ENCODE results near the gene DOHH. TPM values are rescaled to one million over a fixed set of nuclear protein-coding genes. Genes with fewer than 3 reads are reported as not detected.

DOHH gene
- total and polyA plus RNA-seq, 2 experiments from 2014 or later, result 19.0 to 34.7 TPM

DNA sequence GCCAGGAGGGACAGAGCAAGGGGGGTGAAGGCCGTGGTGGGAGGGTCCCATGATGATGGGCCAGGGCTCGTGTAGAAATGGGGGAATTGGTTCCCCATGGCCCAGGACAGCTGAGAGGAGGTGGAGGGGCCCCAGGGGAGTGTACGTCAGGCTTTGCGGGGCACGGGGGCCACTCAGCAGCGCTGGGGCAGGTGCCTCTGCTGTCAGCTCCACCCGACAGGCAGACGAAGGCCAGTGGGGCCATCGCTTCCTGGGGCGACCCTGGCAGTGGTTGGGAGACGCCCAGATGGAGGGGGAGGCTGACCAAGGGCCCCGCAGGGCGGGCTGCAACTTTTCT, 36.6 kb upstream of the DOHH start (continued):
- TF ChIP-seq ZNF331 (CRISPR knock-in tag; IDR thresholded peaks at IDR 0.05; ENCODE audit: low read depth), result no peak
- TF ChIP-seq ZNF114 (CRISPR knock-in tag; IDR thresholded peaks at IDR 0.05), result no peak
- TF ChIP-seq EZH2 (IDR thresholded peaks at IDR 0.05; ENCODE audit: low read depth, unreplicated experiment), result no peak
- TF ChIP-seq, protein P1, sequence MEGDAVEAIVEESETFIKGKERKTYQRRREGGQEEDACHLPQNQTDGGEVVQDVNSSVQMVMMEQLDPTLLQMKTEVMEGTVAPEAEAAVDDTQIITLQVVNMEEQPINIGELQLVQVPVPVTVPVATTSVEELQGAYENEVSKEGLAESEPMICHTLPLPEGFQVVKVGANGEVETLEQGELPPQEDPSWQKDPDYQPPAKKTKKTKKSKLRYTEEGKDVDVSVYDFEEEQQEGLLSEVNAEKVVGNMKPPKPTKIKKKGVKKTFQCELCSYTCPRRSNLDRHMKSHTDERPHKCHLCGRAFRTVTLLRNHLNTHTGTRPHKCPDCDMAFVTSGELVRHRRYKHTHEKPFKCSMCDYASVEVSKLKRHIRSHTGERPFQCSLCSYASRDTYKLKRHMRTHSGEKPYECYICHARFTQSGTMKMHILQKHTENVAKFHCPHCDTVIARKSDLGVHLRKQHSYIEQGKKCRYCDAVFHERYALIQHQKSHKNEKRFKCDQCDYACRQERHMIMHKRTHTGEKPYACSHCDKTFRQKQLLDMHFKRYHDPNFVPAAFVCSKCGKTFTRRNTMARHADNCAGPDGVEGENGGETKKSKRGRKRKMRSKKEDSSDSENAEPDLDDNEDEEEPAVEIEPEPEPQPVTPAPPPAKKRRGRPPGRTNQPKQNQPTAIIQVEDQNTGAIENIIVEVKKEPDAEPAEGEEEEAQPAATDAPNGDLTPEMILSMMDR (conservative IDR thresholded peaks at IDR 0.05; ENCODE audit: low read depth in 2 of 2), result no peak
- no peak for TF ChIP-seq STAT1 (IDR thresholded peaks at IDR 0.05; ENCODE audit: unreplicated experiment)
- no peak for TF ChIP-seq CREB1 (CRISPR knock-in tag; IDR thresholded peaks at IDR 0.05; ENCODE audit: low read depth)

DNA sequence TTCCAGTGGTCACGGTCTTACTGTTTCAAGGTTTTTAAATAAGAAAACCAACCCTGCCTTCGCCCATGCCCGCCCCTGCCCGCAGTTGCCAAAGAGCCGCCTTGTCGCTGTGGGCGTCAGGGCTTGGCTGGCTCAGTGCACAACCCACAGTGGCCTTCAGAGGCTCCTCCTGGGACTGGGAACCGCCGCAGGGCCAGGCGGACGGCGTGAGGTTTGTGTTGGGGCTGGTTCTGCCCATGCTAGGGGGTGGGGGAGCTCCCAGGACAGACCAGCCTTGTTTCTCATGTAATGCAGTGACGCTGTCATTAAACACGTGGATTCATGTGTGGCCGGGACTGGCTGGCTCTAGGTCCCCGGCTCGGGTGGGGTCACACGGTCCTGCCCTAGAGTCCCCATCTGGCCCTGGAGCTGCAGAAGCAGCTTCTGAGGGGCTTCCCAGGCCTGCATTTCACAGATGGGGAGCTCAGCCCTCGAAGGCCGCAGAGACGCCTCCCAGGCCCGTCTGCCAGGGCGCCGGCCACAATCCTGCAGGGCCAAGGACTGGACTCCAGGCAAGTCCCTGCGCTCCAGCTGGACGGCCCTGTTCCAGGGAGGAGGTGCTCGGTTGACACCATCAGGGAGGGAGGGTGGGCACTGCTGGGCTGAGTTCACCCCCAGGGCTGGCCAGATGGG, 36.1 kb upstream of the DOHH start:
- ATAC-seq, result no peak
- Histone ChIP-seq H3K79me2 (replicated peaks; ENCODE audit: insufficient read depth) (no peaks in the 10 kb centered on the region), H3K4me3 (no peak overlapping the region), H4K20me1 (replicated peaks; ENCODE audit: insufficient read depth) (no peaks in the 10 kb centered on the region; the same call in 1 of the 2 replicates), H2AFZ (no peak overlapping the region), H3K27me3 (ENCODE audit: insufficient read depth) (no peaks in the 10 kb centered on the region), H3F3A (replicated peaks; ENCODE audit: low read depth) (peaks cover 7% of the 10 kb centered on the region; the same call in 1 of the 2 replicates), H3K4me2 (no peak overlapping the region), H3K4me1 (ENCODE audit: insufficient read depth) (no peaks in the 10 kb centered on the region), H3K27ac (ENCODE audit: low read depth) (no peak overlapping the region), H3K9me2 (ENCODE audit: insufficient read depth) (no peaks in the 10 kb centered on the region), H3K36me3 (ENCODE audit: insufficient read depth) (no peaks in the 10 kb centered on the region)
- H3K4me1 Mint-ChIP-seq, result peaks cover 10% of the 10 kb centered on the region; the same call in 2 of the 3 replicates
- peaks cover 31% of the 10 kb centered on the region for H3K36me3 Mint-ChIP-seq (ENCODE audit: low read depth)
- peaks cover 21% of the 10 kb centered on the region for H3K27me3 Mint-ChIP-seq (ENCODE audit: insufficient read depth, low read depth, poor library complexity)
- H3K9me3 Mint-ChIP-seq, result 0 out of 3 replicates have a peak, but pooled peaks cover 3% of the 10 kb centered on the region
- no peak for DNase-seq (ENCODE audit: low spot score)
- H3K4me3 Mint-ChIP-seq, result no peak overlapping the region
- TF ChIP-seq, protein P2, sequence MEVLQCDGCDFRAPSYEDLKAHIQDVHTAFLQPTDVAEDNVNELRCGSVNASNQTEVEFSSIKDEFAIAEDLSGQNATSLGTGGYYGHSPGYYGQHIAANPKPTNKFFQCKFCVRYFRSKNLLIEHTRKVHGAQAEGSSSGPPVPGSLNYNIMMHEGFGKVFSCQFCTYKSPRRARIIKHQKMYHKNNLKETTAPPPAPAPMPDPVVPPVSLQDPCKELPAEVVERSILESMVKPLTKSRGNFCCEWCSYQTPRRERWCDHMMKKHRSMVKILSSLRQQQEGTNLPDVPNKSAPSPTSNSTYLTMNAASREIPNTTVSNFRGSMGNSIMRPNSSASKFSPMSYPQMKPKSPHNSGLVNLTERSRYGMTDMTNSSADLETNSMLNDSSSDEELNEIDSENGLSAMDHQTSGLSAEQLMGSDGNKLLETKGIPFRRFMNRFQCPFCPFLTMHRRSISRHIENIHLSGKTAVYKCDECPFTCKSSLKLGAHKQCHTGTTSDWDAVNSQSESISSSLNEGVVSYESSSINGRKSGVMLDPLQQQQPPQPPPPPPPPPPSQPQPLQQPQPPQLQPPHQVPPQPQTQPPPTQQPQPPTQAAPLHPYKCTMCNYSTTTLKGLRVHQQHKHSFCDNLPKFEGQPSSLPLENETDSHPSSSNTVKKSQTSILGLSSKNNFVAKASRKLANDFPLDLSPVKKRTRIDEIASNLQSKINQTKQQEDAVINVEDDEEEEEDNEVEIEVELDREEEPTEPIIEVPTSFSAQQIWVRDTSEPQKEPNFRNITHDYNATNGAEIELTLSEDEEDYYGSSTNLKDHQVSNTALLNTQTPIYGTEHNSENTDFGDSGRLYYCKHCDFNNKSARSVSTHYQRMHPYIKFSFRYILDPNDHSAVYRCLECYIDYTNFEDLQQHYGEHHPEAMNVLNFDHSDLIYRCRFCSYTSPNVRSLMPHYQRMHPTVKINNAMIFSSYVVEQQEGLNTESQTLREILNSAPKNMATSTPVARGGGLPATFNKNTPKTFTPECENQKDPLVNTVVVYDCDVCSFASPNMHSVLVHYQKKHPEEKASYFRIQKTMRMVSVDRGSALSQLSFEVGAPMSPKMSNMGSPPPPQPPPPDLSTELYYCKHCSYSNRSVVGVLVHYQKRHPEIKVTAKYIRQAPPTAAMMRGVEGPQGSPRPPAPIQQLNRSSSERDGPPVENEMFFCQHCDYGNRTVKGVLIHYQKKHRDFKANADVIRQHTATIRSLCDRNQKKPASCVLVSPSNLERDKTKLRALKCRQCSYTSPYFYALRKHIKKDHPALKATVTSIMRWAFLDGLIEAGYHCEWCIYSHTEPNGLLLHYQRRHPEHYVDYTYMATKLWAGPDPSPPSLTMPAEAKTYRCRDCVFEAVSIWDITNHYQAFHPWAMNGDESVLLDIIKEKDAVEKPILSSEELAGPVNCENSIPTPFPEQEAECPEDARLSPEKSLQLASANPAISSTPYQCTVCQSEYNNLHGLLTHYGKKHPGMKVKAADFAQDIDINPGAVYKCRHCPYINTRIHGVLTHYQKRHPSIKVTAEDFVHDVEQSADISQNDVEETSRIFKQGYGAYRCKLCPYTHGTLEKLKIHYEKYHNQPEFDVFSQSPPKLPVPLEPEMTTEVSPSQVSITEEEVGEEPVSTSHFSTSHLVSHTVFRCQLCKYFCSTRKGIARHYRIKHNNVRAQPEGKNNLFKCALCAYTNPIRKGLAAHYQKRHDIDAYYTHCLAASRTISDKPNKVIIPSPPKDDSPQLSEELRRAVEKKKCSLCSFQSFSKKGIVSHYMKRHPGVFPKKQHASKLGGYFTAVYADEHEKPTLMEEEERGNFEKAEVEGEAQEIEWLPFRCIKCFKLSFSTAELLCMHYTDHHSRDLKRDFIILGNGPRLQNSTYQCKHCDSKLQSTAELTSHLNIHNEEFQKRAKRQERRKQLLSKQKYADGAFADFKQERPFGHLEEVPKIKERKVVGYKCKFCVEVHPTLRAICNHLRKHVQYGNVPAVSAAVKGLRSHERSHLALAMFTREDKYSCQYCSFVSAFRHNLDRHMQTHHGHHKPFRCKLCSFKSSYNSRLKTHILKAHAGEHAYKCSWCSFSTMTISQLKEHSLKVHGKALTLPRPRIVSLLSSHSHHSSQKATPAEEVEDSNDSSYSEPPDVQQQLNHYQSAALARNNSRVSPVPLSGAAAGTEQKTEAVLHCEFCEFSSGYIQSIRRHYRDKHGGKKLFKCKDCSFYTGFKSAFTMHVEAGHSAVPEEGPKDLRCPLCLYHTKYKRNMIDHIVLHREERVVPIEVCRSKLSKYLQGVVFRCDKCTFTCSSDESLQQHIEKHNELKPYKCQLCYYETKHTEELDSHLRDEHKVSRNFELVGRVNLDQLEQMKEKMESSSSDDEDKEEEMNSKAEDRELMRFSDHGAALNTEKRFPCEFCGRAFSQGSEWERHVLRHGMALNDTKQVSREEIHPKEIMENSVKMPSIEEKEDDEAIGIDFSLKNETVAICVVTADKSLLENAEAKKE (CRISPR knock-in tag; IDR thresholded peaks at IDR 0.05), result no peak
- TF ChIP-seq, protein P3, sequence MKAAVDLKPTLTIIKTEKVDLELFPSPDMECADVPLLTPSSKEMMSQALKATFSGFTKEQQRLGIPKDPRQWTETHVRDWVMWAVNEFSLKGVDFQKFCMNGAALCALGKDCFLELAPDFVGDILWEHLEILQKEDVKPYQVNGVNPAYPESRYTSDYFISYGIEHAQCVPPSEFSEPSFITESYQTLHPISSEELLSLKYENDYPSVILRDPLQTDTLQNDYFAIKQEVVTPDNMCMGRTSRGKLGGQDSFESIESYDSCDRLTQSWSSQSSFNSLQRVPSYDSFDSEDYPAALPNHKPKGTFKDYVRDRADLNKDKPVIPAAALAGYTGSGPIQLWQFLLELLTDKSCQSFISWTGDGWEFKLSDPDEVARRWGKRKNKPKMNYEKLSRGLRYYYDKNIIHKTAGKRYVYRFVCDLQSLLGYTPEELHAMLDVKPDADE (IDR thresholded peaks at IDR 0.05), result no peak
- TF ChIP-seq JUNB (IDR thresholded peaks at IDR 0.05; ENCODE audit: unreplicated experiment) (no peak), NANOG (IDR thresholded peaks at IDR 0.05; ENCODE audit: borderline replicate concordance) (no peak), POLR2AphosphoS5 (IDR thresholded peaks at IDR 0.05; ENCODE audit: low read depth) (no peak), EZH2phosphoT487 (IDR thresholded peaks at IDR 0.05; ENCODE audit: unreplicated experiment) (no peak)
- TF ChIP-seq, protein P1 (conservative IDR thresholded peaks at IDR 0.05; ENCODE audit: low read depth in 2 of 2), result no peak
- H3K27ac Mint-ChIP-seq, result no peak overlapping the region
